ENCODE data around the gene ACSL6. TPM values are rescaled to one million over a fixed set of nuclear protein-coding genes. Genes with fewer than 3 reads are reported as not detected.

ACSL6 gene
- total RNA-seq, 2 experiments from 2014 or later: 20.8 to 21.5 TPM

DNA sequence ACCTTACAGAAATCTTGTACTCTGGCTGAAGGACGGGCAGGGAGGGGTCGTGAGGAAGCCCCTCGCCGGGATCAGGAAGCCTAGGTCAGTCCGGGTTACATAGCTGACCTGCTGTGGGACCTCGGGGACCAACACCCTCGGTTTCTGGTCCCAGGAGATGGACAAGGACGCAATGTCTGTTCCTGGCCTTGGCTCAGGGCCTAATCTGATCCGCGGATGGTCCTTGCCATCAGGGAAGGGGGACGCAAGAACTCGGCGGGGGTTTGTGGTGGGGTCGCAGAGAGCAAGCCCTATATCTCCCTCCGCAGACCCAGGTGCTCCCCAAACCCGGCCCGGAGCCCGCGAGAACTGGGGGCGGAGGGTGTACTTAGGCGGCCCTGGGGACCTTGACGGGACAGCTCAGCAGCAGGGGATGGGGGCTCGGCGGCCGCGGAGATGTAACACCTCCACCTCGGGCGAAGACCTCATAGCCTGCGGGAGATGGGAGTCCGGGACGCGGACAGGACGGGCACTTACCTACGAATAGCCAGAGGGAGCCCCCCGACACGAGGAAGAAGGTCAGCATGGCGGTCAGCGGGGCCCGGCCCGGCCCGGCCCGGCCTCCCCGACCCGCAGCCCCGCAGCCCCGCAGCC, 353 bp downstream of the ACSL6 start:
- no peaks in the 10 kb centered on the region for H3K36me3 Mint-ChIP-seq (ENCODE audit: low read depth)
- peak overlapping the region; percentile 66 for H3K4me3 Mint-ChIP-seq
- DNase-seq (no peak), ATAC-seq (peak; percentile 18)
- H3K27ac Mint-ChIP-seq: no peak overlapping the region
- peaks cover 41% of the 10 kb centered on the region for H3K4me1 Mint-ChIP-seq (ENCODE audit: low read depth)
- H3K27me3 Mint-ChIP-seq (ENCODE audit: low read depth): peaks cover 57% of the 10 kb centered on the region
- POLR2A ChIA-PET: no interaction called here
- CTCF ChIA-PET: interaction anchor here (0.7 to 6.9 kb wide), 7 partner anchors 9 to 421 kb away, joined by 3 to 169 read pairs (median 8); no protein-coding TSS in a partner anchor
- no peaks in the 10 kb centered on the region for H3K9me3 Mint-ChIP-seq (ENCODE audit: insufficient read depth)

DNA sequence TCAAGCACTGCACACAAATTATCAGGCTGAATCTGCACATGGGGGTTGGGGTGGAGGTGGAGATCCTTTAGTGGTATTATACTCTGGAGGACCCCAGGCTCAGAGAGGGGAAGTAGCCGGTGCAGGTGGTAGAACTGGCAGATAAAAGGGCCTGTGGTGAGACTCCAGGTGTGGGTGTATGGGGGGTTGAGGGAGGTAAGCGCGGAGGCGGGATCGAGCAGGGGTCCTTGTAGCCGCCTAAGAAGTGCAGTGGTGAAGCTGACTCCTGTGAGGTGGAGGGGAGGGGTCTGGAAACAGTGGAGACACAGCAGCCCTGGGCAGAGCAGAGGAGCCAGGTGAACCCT, 841 bp downstream of the ACSL6 start:
- no peak for DNase-seq
- ChIA-PET CTCF (interaction anchor here (1.5 to 6.9 kb wide), 6 partner anchors 9 to 421 kb away, joined by 3 to 169 read pairs (median 7); no protein-coding TSS in a partner anchor), POLR2A (no interaction called here)
- Mint-ChIP-seq H3K27ac (no peak overlapping the region), H3K27me3 (ENCODE audit: low read depth) (peaks cover 54% of the 10 kb centered on the region), H3K4me3 (peak overlapping the region; percentile 66), H3K9me3 (ENCODE audit: insufficient read depth) (no peaks in the 10 kb centered on the region), H3K4me1 (ENCODE audit: low read depth) (peaks cover 38% of the 10 kb centered on the region), H3K36me3 (ENCODE audit: low read depth) (no peaks in the 10 kb centered on the region)
- ATAC-seq: no peak

DNA sequence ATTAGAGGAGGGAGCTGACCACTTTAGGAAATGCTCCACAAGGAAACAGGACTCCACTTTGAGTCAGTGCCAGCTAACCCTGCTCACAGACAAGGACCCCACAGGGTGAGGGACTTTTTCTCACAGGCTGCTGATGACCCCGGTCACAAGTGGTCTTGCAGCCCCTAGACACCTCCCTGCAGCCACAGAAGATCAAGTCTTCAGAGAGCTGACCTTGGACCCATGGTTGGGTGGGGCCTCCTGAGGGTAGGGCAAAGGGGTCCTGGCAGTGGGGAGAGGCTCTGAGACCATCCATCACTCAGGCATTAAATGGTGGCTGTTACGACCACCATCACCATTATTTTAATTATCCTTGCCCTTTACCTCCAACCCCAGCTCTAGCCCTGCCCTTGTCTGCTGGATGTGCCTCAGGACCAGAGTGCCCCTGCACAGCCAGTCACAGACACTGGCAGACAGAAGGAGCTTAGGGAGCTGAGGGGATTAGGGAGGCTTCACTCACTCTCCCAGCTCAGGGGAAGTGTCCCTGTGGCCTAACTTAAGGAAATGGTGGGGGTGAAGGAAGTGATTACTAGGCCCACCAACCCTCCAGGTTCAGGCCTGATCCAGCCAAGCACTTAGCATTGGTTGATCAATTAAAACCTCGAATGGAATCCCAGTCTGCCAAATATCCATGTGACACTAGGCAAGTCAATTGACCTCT, 1.6 kb downstream of the ACSL6 start:
- Mint-ChIP-seq H3K36me3 (ENCODE audit: low read depth) (no peaks in the 10 kb centered on the region), H3K27ac (no peak overlapping the region), H3K4me1 (ENCODE audit: low read depth) (peaks cover 38% of the 10 kb centered on the region), H3K4me3 (no peak overlapping the region), H3K27me3 (ENCODE audit: low read depth) (peaks cover 47% of the 10 kb centered on the region), H3K9me3 (ENCODE audit: insufficient read depth) (no peaks in the 10 kb centered on the region)
- POLR2A ChIA-PET: no interaction called here
- ATAC-seq (no peak), DNase-seq (no peak)
- CTCF ChIA-PET: interaction anchor here (1.5 to 6.9 kb wide), 6 partner anchors 10 to 420 kb away, joined by 3 to 169 read pairs (median 7); no protein-coding TSS in a partner anchor

DNA sequence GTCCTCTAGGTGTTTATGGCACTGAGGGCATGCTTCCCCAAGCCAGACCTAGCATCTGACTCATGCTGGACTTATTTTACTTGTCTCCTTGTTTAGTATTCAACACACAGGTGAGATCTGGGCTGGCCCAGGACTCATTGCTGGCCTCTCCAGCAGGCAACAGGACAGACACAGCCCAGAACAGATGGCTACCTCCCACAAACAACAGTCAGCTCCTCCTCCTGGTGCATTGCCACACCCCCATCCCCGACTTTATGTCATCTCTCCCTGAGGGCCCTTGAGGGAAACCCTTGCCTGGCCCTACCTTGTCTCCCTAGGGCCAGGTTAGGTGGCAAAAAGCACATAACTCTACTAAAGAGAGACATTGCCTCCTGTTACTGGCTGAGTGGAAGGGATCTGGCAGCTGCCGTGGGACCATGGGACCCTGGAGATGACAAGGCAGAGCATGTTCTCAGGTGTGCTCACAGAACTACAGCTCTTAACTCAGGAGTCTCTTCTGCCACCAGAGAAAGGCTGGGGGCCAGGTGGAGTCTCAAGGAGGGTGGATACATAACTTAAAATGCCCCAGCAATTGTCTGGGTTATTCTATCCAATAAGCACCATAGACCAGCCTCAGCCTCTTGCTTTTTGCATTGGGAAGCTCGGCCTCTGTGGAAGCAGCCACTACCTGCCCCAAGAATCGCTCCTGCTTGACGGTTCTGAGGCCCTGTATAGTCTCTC, 2.3 kb downstream of the ACSL6 start:
- ATAC-seq (no peak), DNase-seq (no peak)
- H3K36me3 Mint-ChIP-seq (ENCODE audit: low read depth): no peaks in the 10 kb centered on the region
- H3K9me3 Mint-ChIP-seq (ENCODE audit: insufficient read depth): no peaks in the 10 kb centered on the region
- CTCF ChIA-PET: interaction anchor here (0.7 to 6.9 kb wide), 13 partner anchors 11 to 539 kb away, joined by 3 to 169 read pairs (median 6); no protein-coding TSS in a partner anchor
- H3K27me3 Mint-ChIP-seq (ENCODE audit: low read depth): peaks cover 44% of the 10 kb centered on the region
- POLR2A ChIA-PET: no interaction called here
- peaks cover 38% of the 10 kb centered on the region for H3K4me1 Mint-ChIP-seq (ENCODE audit: low read depth)
- H3K27ac Mint-ChIP-seq: peak overlapping the region; percentile 23
- H3K4me3 Mint-ChIP-seq: no peak overlapping the region

DNA sequence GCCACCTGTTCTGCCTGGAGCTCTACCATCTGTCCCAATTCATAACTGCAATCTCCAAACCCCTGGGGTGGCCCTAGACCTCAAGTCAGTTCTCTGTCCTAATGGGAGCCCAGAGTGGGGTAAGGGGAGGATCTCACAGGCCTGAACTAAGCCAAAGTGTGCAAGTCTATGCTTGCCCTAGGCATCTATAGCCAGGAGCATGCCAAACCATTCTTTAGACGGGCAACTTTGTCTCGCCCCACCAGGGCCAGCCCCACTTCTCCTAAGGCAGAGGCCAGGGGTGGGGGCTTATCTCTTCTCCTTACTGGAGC, 3.3 kb downstream of the ACSL6 start:
- Mint-ChIP-seq H3K27me3 (ENCODE audit: low read depth) (peaks cover 35% of the 10 kb centered on the region), H3K4me1 (ENCODE audit: low read depth) (peaks cover 38% of the 10 kb centered on the region), H3K9me3 (ENCODE audit: insufficient read depth) (no peaks in the 10 kb centered on the region), H3K36me3 (ENCODE audit: low read depth) (no peaks in the 10 kb centered on the region), H3K4me3 (no peak overlapping the region), H3K27ac (no peak overlapping the region)
- POLR2A ChIA-PET: interaction anchor here (0.6 to 0.7 kb wide), 2 partner anchors 368 to 418 kb away, joined by 3 read pairs; no protein-coding TSS in a partner anchor
- ATAC-seq (no peak), DNase-seq (no peak)
- CTCF ChIA-PET: interaction anchor here (0.6 to 6.9 kb wide), 42 partner anchors 9 to 750 kb away, joined by 3 to 169 read pairs (median 5); partner anchors contain the start of genes FNIP1 and IL3

DNA sequence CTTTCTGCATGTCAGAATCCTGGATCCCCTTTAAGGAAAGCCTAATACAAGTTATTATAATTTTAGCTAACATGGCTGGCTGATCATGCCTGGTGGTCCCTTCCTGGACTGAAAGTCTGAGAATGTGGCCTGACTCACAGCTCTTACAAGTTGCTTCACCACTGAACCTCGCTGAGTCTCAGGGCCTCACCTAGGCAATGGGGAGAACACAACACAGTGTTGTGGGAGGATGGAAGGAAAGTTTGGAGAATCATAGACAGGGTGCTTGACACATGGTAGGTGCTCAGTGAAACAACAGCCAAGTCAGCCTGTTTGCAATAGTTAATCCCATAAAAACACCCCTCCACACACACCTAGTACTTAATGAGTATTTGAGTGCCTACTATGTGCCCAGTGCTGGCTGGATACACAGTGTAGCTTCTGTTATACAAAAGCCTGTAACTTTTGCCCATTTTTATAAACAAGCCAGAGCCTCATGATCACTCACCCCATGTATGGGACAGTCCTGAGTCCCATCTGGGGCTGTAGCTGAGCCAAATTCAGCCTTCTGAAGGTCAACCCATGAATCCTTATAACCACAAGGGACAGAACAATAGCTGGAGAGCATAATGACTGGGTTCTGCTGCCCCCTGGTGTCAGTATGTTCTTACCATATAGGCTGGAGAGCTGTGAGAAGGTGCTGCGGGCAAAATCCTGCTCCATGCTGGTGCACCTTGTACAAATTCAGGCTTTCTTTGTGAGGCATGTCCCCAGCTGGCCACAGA, 3.9 kb downstream of the ACSL6 start:
- H3K27ac Mint-ChIP-seq: peak overlapping the region; percentile 44
- H3K4me1 Mint-ChIP-seq (ENCODE audit: low read depth): peaks cover 43% of the 10 kb centered on the region
- no peak overlapping the region for H3K4me3 Mint-ChIP-seq
- ATAC-seq (peak; percentile 63), DNase-seq (peak; percentile 87)
- CTCF ChIA-PET: interaction anchor here (0.6 to 6.9 kb wide), 49 partner anchors 8 to 750 kb away, joined by 3 to 169 read pairs (median 4); partner anchors contain the start of genes FNIP1 and IL3
- no peaks in the 10 kb centered on the region for H3K9me3 Mint-ChIP-seq (ENCODE audit: insufficient read depth)
- H3K36me3 Mint-ChIP-seq (ENCODE audit: low read depth): no peaks in the 10 kb centered on the region
- POLR2A ChIA-PET: interaction anchor here (0.6 to 0.7 kb wide), 2 partner anchors 367 to 418 kb away, joined by 3 read pairs; no protein-coding TSS in a partner anchor
- peaks cover 34% of the 10 kb centered on the region for H3K27me3 Mint-ChIP-seq (ENCODE audit: low read depth)

DNA sequence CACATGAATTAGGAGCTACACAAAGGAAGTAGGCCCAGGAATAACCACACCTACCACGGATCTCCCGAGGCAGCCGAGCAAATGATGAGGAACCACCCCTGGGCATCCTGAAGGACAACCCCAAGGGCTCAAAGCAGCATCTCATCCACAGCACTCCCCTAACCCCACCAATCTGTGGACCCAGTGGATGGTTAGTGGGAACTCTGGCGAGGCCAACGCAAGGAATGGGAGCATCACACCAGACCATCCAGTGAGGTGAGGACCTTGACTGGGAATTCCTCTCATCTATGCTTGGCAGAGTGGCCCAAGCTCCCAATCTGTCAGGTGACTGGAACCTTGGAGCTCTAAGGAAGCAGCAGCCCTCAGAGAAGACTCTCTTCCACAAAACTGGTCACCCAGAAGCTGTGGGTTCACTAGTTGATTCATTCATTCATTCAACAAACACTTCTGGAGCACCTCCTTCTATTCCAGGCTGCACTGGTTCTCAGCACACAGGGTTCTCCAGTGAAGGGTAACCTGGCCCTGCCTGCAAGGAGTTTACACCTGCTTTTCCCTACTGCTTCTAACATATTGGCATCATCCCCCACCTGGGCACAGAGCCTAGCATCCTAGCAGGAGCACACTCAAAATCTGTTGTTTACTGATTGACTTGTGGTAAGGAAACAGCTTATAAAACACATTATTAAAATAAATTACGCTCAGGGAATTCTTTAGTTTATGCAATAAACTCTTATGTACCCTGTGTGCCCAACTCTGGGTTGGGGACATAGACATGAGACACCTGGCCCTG, 4.9 kb downstream of the ACSL6 start:
- no peaks in the 10 kb centered on the region for H3K9me3 Mint-ChIP-seq (ENCODE audit: insufficient read depth)
- ATAC-seq (no peak), DNase-seq (no peak)
- H3K27ac Mint-ChIP-seq: no peak overlapping the region
- ChIA-PET CTCF (interaction anchor here (0.9 to 6.9 kb wide), 29 partner anchors 7 to 749 kb away, joined by 3 to 169 read pairs (median 7); partner anchors contain the start of genes FNIP1 and IL3), POLR2A (no interaction called here)
- no peaks in the 10 kb centered on the region for H3K36me3 Mint-ChIP-seq (ENCODE audit: low read depth)
- H3K4me1 Mint-ChIP-seq (ENCODE audit: low read depth): peaks cover 51% of the 10 kb centered on the region
- no peak overlapping the region for H3K4me3 Mint-ChIP-seq
- peaks cover 29% of the 10 kb centered on the region for H3K27me3 Mint-ChIP-seq (ENCODE audit: low read depth)

DNA sequence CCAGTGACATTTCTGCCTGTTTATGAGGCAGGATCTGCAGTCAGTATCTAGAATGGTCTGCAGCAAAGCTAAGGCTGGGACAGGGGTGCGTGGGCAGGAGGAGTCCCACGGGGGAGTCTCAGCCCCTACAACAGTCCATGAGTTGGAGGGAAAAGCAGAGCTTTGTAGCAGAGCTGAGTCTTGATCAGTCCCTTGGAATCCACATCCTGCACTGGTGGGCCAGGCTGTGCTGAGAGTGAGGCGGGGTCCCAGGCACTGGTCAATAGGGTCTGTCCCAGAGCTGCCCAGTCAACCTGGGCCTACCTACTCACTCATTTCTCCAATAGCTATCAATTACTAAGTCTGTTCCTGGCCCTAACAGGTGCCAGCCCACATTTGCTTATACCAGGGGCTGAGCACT, 5.9 kb downstream of the ACSL6 start:
- POLR2A ChIA-PET: no interaction called here
- H3K27me3 Mint-ChIP-seq (ENCODE audit: low read depth): peaks cover 22% of the 10 kb centered on the region
- ATAC-seq: no peak

DNA sequence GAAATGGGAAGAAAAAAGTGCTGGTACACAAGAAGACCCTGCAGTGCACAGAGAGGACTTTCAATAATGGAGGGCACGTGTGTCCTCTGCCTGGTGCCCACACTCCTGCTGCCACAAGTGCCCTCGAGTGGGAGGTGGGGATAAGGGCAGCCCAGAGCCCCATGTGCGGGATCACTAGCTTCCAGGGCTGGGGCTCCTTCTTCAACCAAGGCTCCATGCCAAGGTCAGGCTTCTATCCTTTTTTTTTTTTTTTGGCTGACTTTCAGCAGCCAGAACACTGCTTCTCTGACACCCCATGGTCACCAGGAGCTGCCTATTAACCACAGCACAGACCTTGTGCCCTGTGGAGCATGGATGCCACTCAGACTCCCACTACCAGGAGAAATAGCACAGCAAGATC, 7.5 kb downstream of the ACSL6 start:
- Mint-ChIP-seq H3K36me3 (ENCODE audit: low read depth) (no peaks in the 10 kb centered on the region), H3K27me3 (ENCODE audit: low read depth) (peaks cover 13% of the 10 kb centered on the region), H3K4me1 (ENCODE audit: low read depth) (peaks cover 59% of the 10 kb centered on the region), H3K4me3 (no peak overlapping the region), H3K9me3 (ENCODE audit: insufficient read depth) (no peaks in the 10 kb centered on the region), H3K27ac (no peak overlapping the region)
- ChIA-PET POLR2A (no interaction called here), CTCF (interaction anchor here (1.6 to 6.9 kb wide), 2 partner anchors 59 to 414 kb away, joined by 3 to 169 read pairs; no protein-coding TSS in a partner anchor)
- no peak for DNase-seq
- ATAC-seq: no peak

More for the DNA sequence above, 5.9 kb downstream of the ACSL6 start:
- Mint-ChIP-seq H3K27ac (no peak overlapping the region), H3K4me3 (no peak overlapping the region), H3K4me1 (ENCODE audit: low read depth) (peaks cover 53% of the 10 kb centered on the region), H3K9me3 (ENCODE audit: insufficient read depth) (no peaks in the 10 kb centered on the region), H3K36me3 (ENCODE audit: low read depth) (no peaks in the 10 kb centered on the region)
- no peak for DNase-seq
- CTCF ChIA-PET: interaction anchor here (0.9 to 6.9 kb wide), 9 partner anchors 9 to 582 kb away, joined by 3 to 169 read pairs (median 6); partner anchors contain the start of gene IL3

DNA sequence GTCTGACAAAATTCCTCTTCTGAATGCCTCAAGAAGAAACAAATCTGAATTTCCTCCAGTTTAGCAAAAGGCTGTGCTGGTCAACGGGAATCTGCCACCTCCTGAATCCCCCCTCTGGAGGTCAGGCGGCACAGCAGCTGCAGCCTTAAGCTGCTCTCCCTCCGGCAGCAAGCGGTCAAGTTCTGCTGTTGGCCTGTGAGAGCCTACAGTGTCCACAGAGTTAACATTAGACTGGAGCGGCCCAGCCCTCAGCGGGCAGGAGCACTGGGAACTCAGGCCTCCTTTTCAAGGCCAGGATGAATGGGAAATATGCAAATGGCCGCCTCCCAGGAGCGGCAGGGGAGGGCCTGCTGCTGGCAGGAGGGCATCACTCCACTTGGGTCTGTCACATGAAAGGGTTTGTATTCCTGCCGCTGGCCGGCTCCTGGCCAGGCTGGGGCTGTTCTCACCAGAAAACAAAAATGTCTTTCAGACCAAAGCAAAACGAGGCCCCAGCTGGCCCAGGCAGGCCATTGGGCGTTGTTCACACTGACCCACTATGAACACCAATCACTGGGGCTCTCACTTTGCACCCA, 8.2 kb downstream of the ACSL6 start:
- peaks cover 59% of the 10 kb centered on the region for H3K4me1 Mint-ChIP-seq (ENCODE audit: low read depth)
- no peak overlapping the region for H3K4me3 Mint-ChIP-seq
- DNase-seq (no peak), ATAC-seq (no peak)
- ChIA-PET POLR2A (no interaction called here), CTCF (interaction anchor here (1.6 to 5.5 kb wide), 2 partner anchors 59 to 414 kb away, joined by 3 to 31 read pairs; no protein-coding TSS in a partner anchor)
- H3K9me3 Mint-ChIP-seq (ENCODE audit: insufficient read depth): no peaks in the 10 kb centered on the region
- no peak overlapping the region for H3K27ac Mint-ChIP-seq
- H3K36me3 Mint-ChIP-seq (ENCODE audit: low read depth): peaks cover 2% of the 10 kb centered on the region
- peaks cover 5% of the 10 kb centered on the region for H3K27me3 Mint-ChIP-seq (ENCODE audit: low read depth)

Data from activated CD8-positive, alpha-beta T cell treated with anti-CD3 and anti-CD28 coated beads, Interleukin-2, amount 10 ng/mL, durations not matched to agents 7 days and 5 days (primary cell).